Neural cell (in vitro differentiated cells): ENCODE data around the gene MIB1. TPM values are rescaled to one million over a fixed set of nuclear protein-coding genes. Genes with fewer than 3 reads are reported as not detected.

Experiments
- H2AFZ ChIP-seq: fragments of 200-600, 300-800 bp; sonication (generic), shearing (Covaris generic); 2 replicates; pipeline ENCODE4 v1.6.0; 2014; ENCODE audit warnings: low read depth, mild to moderate bottlenecking, antibody characterized with exemption, low read length, moderate library complexity
- H3F3A ChIP-seq: fragments of 200-600 bp; shearing (Covaris generic); 2 replicates; pipeline ENCODE4 v1.6.1; 2016; ENCODE audit warnings: mild to moderate bottlenecking, moderate library complexity, mixed read lengths, antibody characterized with exemption, low read length; ENCODE audit not compliant: insufficient read depth, poor library complexity, severe bottlenecking
- H3K27ac ChIP-seq: fragments of 200-600, 300-800 bp; sonication (generic), shearing (Covaris generic); 2 replicates; pipeline ENCODE4 v1.5.1; 2014; ENCODE audit warnings: mild to moderate bottlenecking, low read length, moderate library complexity
- H3K27me3 ChIP-seq: fragments of 300-800, 200-600 bp; sonication (generic), shearing (Covaris generic); 2 replicates; pipeline ENCODE4 v1.6.0; 2014; ENCODE audit warnings: mild to moderate bottlenecking, low read depth, low read length, moderate library complexity; ENCODE audit not compliant: insufficient read depth
- H3K36me3 ChIP-seq: fragments of 300-800, 200-600 bp; sonication (generic), shearing (Covaris generic); 2 replicates; pipeline ENCODE4 v1.5.1; 2014; ENCODE audit warnings: mild to moderate bottlenecking, antibody characterized with exemption, low read length, moderate library complexity; ENCODE audit not compliant: insufficient read depth
- H3K4me2 ChIP-seq: fragments of 300-800, 200-600 bp; sonication (generic), shearing (Covaris generic); 2 replicates; pipeline ENCODE4 v1.6.0; 2014; ENCODE audit warnings: mild to moderate bottlenecking, low read length
- H3K4me3 ChIP-seq: fragments of 300-800, 200-600 bp; sonication (generic), shearing (Covaris generic); 2 replicates; pipeline ENCODE4 v1.5.1; 2014; ENCODE audit warnings: mild to moderate bottlenecking, low read length, moderate library complexity
- H3K79me2 ChIP-seq: fragments of 200-600 bp; shearing (Covaris generic); replicated peaks from 2 replicates; pipeline ENCODE4 v1.6.0; 2014; ENCODE audit warnings: mild to moderate bottlenecking, low read length, moderate library complexity; ENCODE audit not compliant: insufficient read depth
- H3K9ac ChIP-seq: fragments of 300-800, 200-600 bp; sonication (generic), shearing (Covaris generic); 2 replicates; pipeline ENCODE4 v1.6.1; 2016; ENCODE audit warnings: mild to moderate bottlenecking, low read length, mixed read lengths
- H3K9me2 ChIP-seq: fragments of 200-600 bp; shearing (Covaris generic); 2 replicates; pipeline ENCODE4 v1.6.1; 2016; ENCODE audit warnings: mild to moderate bottlenecking, low read length, mixed read lengths; ENCODE audit not compliant: insufficient read depth
- H3K9me3 ChIP-seq: fragments of 200-600, 300-800 bp; sonication (generic), shearing (Covaris generic); 2 replicates; pipeline ENCODE4 v1.6.1; 2016; ENCODE audit warnings: mild to moderate bottlenecking, mixed run types, low read length, moderate library complexity, mixed read lengths
- H4K20me1 ChIP-seq: fragments of 200-600 bp; shearing (Covaris generic); 2 replicates; pipeline ENCODE4 v1.6.1; 2016; ENCODE audit warnings: mild to moderate bottlenecking, mixed run types; ENCODE audit not compliant: insufficient read depth
- EP300 ChIP-seq: fragments of 450-650 bp; conservative IDR thresholded peaks from 2 replicates; pipeline ENCODE4 v1.6.1; 2014; ENCODE audit warnings: antibody characterized with exemption, mild to moderate bottlenecking, moderate library complexity; ENCODE audit not compliant: poor library complexity, severe bottlenecking
- EZH2 ChIP-seq: fragments of 200-600, 300-800 bp; shearing (Covaris generic), sonication (generic); IDR thresholded peaks from 2 replicates; pipeline ENCODE4 v1.6.1; 2014; ENCODE audit warnings: antibody characterized with exemption, low read length, borderline replicate concordance, mild to moderate bottlenecking; ENCODE audit not compliant: insufficient read depth, poor library complexity, severe bottlenecking
- MXI1 ChIP-seq: fragments of 450-650 bp; conservative IDR thresholded peaks from 2 replicates; pipeline ENCODE4 v1.6.1; 2014; ENCODE audit warnings: antibody characterized with exemption, mild to moderate bottlenecking; ENCODE audit not compliant: poor library complexity, severe bottlenecking
- POLR2AphosphoS5 ChIP-seq: IDR thresholded peaks from 2 replicates; pipeline ENCODE4 v1.6.1; 2012
- RAD21 ChIP-seq: fragments of 450-650 bp; conservative IDR thresholded peaks from 2 replicates; pipeline ENCODE4 v1.6.1; 2014; ENCODE audit warnings: antibody characterized with exemption, mild to moderate bottlenecking, moderate library complexity
- REST ChIP-seq: IDR thresholded peaks from 2 replicates; pipeline ENCODE4 v1.6.1; 2012; ENCODE audit warnings: borderline replicate concordance
- SMC3 ChIP-seq: fragments of 450-650 bp; conservative IDR thresholded peaks from 2 replicates; pipeline ENCODE4 v1.6.1; 2014; ENCODE audit warnings: antibody characterized with exemption, mild to moderate bottlenecking, moderate library complexity; ENCODE audit not compliant: poor library complexity
- TAF1 ChIP-seq: IDR thresholded peaks from 2 replicates; pipeline ENCODE4 v1.6.1; 2012; ENCODE audit warnings: low read depth
- polyA plus RNA-seq: library from polyadenylated mRNA; depleted of rRNA; stranded (reverse); fragments of >200 nt; gene quantifications from 2 replicates; pipeline ENCODE4 v1.2.3, GENCODE V29; 2014
- TF ChIP-seq, protein P1 (sequence below): fragments of 450-650 bp; IDR thresholded peaks from 2 replicates; pipeline ENCODE4 v1.5.1; 2014; ENCODE audit warnings: antibody characterized with exemption, mild to moderate bottlenecking, moderate library complexity; ENCODE audit not compliant: poor library complexity, severe bottlenecking

MIB1 gene
- polyA plus RNA-seq, 1 donor from 2014 or later, result 68.3 TPM

- H3K27ac ChIP-seq, result no peak overlapping the region
- H3F3A ChIP-seq, result no peaks in the 10 kb centered on the region
- no peak overlapping the region for H3K4me3 ChIP-seq
- no peaks in the 10 kb centered on the region for H3K27me3 ChIP-seq
- no peaks in the 10 kb centered on the region for H3K9me3 ChIP-seq
- no peaks in the 10 kb centered on the region for H3K9me2 ChIP-seq
- TF ChIP-seq, protein P1, sequence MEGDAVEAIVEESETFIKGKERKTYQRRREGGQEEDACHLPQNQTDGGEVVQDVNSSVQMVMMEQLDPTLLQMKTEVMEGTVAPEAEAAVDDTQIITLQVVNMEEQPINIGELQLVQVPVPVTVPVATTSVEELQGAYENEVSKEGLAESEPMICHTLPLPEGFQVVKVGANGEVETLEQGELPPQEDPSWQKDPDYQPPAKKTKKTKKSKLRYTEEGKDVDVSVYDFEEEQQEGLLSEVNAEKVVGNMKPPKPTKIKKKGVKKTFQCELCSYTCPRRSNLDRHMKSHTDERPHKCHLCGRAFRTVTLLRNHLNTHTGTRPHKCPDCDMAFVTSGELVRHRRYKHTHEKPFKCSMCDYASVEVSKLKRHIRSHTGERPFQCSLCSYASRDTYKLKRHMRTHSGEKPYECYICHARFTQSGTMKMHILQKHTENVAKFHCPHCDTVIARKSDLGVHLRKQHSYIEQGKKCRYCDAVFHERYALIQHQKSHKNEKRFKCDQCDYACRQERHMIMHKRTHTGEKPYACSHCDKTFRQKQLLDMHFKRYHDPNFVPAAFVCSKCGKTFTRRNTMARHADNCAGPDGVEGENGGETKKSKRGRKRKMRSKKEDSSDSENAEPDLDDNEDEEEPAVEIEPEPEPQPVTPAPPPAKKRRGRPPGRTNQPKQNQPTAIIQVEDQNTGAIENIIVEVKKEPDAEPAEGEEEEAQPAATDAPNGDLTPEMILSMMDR, result no peak
- TF ChIP-seq REST, result no peak
- TF ChIP-seq POLR2AphosphoS5, result no peak
- no peak for TF ChIP-seq SMC3
- no peaks in the 10 kb centered on the region for H4K20me1 ChIP-seq
- H3K79me2 ChIP-seq, result no peaks in the 10 kb centered on the region
- no peak overlapping the region for H3K9ac ChIP-seq
- no peak overlapping the region for H3K4me2 ChIP-seq
- peaks cover 8% of the 10 kb centered on the region for H3K36me3 ChIP-seq
- H2AFZ ChIP-seq, result no peak overlapping the region
Measured at GRCh38 chr18:21868770-21869169, 128.2 kb downstream of the MIB1 start.

DNA sequence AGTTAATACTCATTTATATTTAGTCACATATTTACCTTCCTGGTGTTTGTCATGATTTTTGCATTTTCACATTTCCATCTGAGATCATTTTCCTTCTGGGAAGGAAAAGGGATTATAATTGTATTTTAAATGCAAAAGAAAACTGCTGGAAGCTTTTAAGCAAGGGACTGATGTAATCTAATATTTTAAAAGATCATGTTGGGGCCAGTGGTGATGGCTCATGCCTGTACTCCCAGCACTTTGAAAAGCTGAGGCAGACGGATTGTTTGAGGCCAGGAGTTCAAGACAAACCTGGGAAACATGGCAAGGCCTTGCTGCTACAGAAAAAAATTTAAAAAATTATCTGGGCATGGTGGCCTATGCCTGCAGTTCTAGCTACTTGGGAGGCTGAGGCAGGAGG, 149.0 kb downstream of the MIB1 start:
- TF ChIP-seq TAF1, result no peak
- no peak for TF ChIP-seq SMC3
- TF ChIP-seq RAD21, result no peak
- no peak for TF ChIP-seq EZH2
- TF ChIP-seq, protein P1, result no peak
- TF ChIP-seq POLR2AphosphoS5, result no peak
- no peak for TF ChIP-seq MXI1
- TF ChIP-seq EP300, result no peak
- TF ChIP-seq REST, result no peak
- Histone ChIP-seq H3K4me2 (no peak overlapping the region), H3K36me3 (no peaks in the 10 kb centered on the region)

More for the DNA sequence above, 149.0 kb downstream of the MIB1 start:
- no peak overlapping the region for H3K27ac ChIP-seq
- H3K9me2 ChIP-seq, result no peaks in the 10 kb centered on the region
- no peaks in the 10 kb centered on the region for H3K9me3 ChIP-seq
- no peak overlapping the region for H3K4me3 ChIP-seq
- H3K27me3 ChIP-seq, result no peaks in the 10 kb centered on the region
- H2AFZ ChIP-seq, result no peak overlapping the region
- no peaks in the 10 kb centered on the region for H4K20me1 ChIP-seq
- no peaks in the 10 kb centered on the region for H3K79me2 ChIP-seq
- no peak overlapping the region for H3K9ac ChIP-seq
- H3F3A ChIP-seq, result no peaks in the 10 kb centered on the region
